HG03575 (cell line): ENCODE results near the gene ISX.
"Not testable (repeated sequence)": the region's sequence is repeated elsewhere in the genome, so short reads cannot be mapped to it uniquely, and the experiment has no call there.

Source experiments
- ATAC-seq: cut with Tn5 transposase; IDR thresholded peaks from one replicate; pipeline ENCODE4 v1.9.1; 2021; ENCODE audit not compliant: unreplicated experiment, insufficient number of reproducible peaks, low FRiP score; ENCODE audit errors: extremely low read depth

Gene ISX

GRCh38 chr22:35065796-35066218, at the start of gene ISX:
TSS of gene ISX (plus strand) at chr22:35066158. CDS start at chr22:35067088, 930 bp downstream.
- ATAC-seq = no peak

- no peak for ATAC-seq
Observed at GRCh38 chr22:35016909-35017308, 49.0 kb upstream of the ISX start.

- no peak for ATAC-seq
Observed at GRCh38 chr22:35018995-35019394, 47.0 kb upstream of the ISX start.

GRCh38 chr22:35020517-35020916, 45.4 kb upstream of the ISX start:
- ATAC-seq = no peak

- ATAC-seq = no peak
Observed at GRCh38 chr22:35021161-35021560, 44.8 kb upstream of the ISX start.

- ATAC-seq = no peak
Observed at GRCh38 chr22:35022291-35022690, 43.7 kb upstream of the ISX start.

- no peak for ATAC-seq
Observed at GRCh38 chr22:35023692-35024363, 42.1 kb upstream of the ISX start.

- ATAC-seq = no peak
Observed at GRCh38 chr22:35024364-35024692, 41.6 kb upstream of the ISX start.

GRCh38 chr22:35030112-35030511, 35.8 kb upstream of the ISX start:
- ATAC-seq = not testable (repeated sequence)

- no peak for ATAC-seq
Observed at GRCh38 chr22:35032571-35032970, 33.4 kb upstream of the ISX start.

- no peak for ATAC-seq
Observed at GRCh38 chr22:35033635-35034296, 32.2 kb upstream of the ISX start.

- no peak for ATAC-seq
Observed at GRCh38 chr22:35034963-35035362, 31.0 kb upstream of the ISX start.

GRCh38 chr22:35037089-35037488, 28.9 kb upstream of the ISX start:
- no peak for ATAC-seq

GRCh38 chr22:35039625-35040024, 26.3 kb upstream of the ISX start:
- ATAC-seq = no peak

GRCh38 chr22:35043252-35043933, 22.6 kb upstream of the ISX start:
- no peak for ATAC-seq

- no peak for ATAC-seq
Observed at GRCh38 chr22:35043934-35044319, 22.0 kb upstream of the ISX start.

GRCh38 chr22:35044607-35045390, 21.2 kb upstream of the ISX start:
- ATAC-seq = no peak

GRCh38 chr22:35045451-35045850, 20.5 kb upstream of the ISX start:
- ATAC-seq = no peak

- ATAC-seq = no peak
Observed at GRCh38 chr22:35046744-35047462, 19.1 kb upstream of the ISX start.
